Kasumi-1 (cell line): ENCODE measurements around the gene OTOA.
A peak's percentile ranks its signal among the peaks of the same experiment; 100 is the strongest.
"Not testable (repeated sequence)": the region's sequence is repeated elsewhere in the genome, so short reads cannot be mapped to it uniquely, and the experiment has no call there.

Experiments used
- DNase-seq, 2 experiments: peaks; one replicate each; lab custom pipeline; 2025; lab: John Stamatoyannopoulos, UW

Gene OTOA

DNA sequence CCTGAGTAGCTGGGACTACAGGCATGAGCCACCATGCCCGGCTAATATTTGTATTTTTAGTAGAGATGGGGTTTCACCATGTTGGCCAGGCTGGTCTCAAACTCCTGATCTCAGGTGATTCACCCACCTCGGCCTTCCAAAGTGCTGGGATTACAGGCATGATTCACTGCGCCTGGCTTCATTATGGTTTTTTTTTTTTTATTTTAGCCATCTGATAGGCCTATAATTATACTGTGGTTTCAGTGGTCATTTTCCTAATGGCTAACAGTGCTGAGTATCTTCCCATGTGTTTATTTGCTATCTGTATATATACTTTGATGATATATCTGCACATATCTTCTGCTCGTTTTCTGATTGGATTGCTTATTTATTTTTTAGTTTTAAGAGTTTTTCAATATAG lies 10.7 kb downstream of the OTOA start:
- not testable (repeated sequence) for DNase-seq

DNA sequence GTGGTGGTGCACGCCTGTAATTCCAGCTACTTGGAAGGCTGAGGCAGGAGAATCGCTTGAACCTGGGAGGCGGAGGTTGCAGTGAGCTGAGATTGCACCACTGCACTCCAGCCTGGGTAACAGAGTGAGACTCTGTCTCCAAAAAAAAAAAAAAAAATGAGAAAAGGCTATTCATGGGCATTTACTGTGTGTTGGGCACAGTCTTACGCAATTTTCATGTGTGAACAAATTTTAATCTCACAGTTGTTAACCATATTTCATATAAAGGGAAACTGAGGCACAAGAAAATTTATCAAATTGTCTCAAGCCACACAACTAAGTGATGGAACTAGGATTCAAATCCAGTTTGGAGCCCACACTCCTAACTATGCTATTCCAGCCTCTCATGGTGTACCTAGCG lies 16.9 kb downstream of the OTOA start:
- DNase-seq = not testable (repeated sequence)

- no peak for DNase-seq
Measured at GRCh38 chr16:21683184-21683583, 19.4 kb downstream of the OTOA start.

GRCh38 chr16:21684199-21684598 lies 20.4 kb downstream of the OTOA start:
- DNase-seq = no peak

GRCh38 chr16:21685034-21685455 lies 21.3 kb downstream of the OTOA start:
- no peak for DNase-seq

GRCh38 chr16:21689107-21689506 lies 25.3 kb downstream of the OTOA start:
- no peak for DNase-seq

GRCh38 chr16:21690967-21691366 lies 27.2 kb downstream of the OTOA start:
- not testable (repeated sequence) for DNase-seq

GRCh38 chr16:21694609-21695008 lies 30.8 kb downstream of the OTOA start:
- DNase-seq = no peak

DNA sequence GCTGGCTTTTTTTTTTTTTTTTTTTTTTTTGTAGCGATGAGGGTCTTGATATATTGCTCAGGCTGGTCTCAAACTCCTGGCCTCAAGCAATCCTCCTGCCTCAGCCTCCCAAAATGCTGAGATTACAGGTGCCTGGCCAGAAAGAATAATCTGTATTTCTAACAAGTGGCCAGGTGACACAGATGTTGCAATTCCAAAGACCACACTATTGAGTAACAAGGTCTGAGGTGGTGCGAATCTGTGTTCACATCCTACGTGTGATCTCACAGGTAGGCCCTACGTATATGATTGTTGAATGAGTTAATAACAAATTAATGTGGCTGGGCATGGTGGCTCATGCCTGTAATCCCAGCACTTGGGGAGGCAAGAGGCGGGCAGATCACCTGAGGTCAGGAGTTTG lies 33.3 kb downstream of the OTOA start:
- DNase-seq = no peak

DNA sequence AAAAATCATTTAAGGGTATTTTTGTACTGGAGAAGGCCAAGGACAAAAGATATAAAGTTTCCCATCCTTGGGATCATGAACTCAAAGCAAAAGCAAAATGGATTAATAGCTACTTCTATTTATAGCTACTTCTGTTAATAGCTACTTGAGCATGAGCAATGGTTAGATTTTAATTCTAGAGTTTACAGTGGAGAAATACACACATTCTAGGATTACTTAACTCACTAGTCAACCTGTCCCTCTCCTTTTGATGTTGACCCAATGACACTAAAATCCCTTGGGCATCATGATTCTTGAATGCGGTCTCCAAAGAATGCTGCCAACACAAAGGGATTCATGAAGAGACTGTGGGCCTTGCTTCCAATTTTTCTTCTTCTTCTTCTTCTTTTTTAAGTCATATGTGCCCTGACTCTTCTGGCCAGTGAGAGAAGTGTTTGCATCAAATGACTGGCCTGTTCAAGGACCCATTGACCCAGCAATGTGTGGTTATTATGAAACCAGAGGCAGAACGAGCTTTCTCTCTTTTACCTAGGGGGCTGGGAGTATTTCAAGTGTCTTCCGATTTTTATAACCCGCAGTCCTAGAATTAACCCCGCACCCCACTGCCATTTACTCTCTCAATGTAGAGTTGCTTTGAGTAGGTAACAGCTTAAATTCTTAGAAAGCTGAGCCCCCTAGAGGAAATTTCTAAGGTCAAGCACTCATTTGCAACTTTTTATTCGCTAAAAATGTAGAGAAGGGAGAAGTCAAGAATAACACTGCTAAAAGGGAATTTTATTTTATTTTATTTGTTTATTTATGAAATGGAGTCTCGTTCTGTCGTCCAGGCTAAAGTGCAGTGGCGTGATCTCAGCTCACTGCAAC lies 34.6 kb downstream of the OTOA start:
- DNase-seq = no peak

DNA sequence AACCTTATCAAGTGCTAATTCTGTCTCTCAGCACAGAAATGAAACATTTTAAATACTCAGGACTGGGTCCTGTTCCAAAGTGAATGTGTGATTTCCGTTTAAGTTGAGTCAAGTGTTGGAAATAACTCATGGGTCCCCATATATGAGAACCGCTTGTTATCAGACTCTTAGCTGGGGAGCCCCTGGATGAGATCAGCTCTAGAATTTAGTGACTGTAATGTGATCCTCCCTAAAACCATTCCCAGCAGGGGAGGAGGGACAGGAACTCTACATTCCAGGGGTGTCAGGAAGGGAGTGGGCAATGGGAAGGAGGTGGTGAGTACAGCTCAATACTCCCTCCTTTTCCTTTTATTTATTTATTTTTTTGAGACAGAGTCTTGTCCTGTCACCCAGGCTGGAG lies 37.5 kb downstream of the OTOA start:
- DNase-seq = no peak

DNA sequence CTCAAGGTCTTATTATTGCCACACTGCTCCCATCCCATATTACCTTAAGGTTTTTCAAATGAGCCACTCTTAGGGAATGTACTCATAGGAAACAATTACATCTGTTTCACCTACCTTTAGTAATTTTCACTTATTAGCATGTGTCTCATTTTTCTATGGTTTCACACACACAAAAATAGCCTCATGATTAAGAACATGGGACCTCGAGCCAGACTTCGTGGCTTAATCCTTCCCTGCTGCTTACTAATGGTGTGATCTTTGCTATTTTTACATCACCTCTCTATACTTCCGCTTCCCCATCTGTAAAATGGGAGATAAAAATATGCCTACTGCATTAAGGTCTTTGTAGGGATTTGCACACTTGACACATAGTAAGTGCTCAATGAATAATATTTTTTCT lies 38.5 kb downstream of the OTOA start:
- DNase-seq = no peak

- no peak for DNase-seq
Measured at GRCh38 chr16:21703156-21703555, 39.4 kb downstream of the OTOA start.

DNA sequence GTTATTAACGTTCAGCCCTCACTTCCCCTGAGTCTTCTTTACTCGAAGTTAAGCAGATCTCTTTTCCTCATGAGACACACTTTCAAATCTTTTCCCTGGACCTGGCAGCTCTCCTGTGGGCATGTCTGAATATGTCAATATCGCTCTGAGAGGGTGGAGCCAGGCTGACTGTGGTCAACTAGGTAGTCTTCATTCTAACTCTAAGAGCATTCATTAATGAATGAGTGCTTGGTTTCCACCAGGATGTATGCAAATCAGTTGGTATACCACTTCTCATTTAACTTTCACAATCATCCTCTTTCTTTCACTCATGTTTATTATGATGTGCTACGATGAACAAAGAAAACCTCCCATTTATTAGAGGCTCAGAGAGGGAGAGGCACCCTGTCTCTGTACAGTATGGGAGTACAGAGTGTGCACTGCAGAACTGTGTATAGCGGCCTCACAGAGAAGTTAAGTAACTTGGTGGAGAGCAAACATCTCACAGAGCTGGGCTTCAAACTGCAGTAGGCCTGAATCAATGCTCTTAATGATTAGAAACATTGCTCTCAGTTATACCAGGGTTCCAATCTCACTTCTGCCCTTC lies 39.9 kb downstream of the OTOA start:
- no peak for DNase-seq

- DNase-seq = no peak
Measured at GRCh38 chr16:21704266-21704665, 40.5 kb downstream of the OTOA start.

DNA sequence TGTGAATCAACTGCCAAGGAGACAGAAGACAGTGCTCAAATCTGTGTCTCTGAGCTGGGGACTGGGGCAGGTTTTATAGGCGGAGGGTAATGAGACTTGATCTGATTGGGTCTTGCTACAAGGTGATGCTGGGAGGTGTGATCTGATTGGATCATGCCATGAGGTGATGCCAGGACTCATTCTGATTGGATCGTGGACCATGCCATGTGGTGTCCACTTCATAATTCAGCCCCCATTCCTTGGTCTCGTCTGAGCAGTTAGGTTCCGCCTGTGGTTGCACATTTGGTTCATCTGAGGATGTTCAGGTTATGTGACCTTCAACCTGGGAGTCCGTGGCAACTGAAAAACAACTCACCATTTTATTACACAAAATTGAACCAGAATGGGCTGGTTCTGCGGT lies 41.0 kb downstream of the OTOA start:
- DNase-seq = no peak

GRCh38 chr16:21708533-21709115 lies 44.9 kb downstream of the OTOA start:
- peak; percentile 25 to 54 for DNase-seq

- no peak for DNase-seq
Measured at GRCh38 chr16:21710938-21711337, 47.2 kb downstream of the OTOA start.

GRCh38 chr16:21713549-21714368 lies 50.0 kb downstream of the OTOA start:
- DNase-seq = no peak

GRCh38 chr16:21714369-21714618 lies 50.5 kb downstream of the OTOA start:
- DNase-seq = not testable (repeated sequence)

- no peak for DNase-seq
Measured at GRCh38 chr16:21717608-21718007, 53.8 kb downstream of the OTOA start.

GRCh38 chr16:21719283-21719682 lies 55.5 kb downstream of the OTOA start:
- DNase-seq = no peak

- DNase-seq = no peak
Measured at GRCh38 chr16:21720533-21720932, 56.8 kb downstream of the OTOA start.
